HepG2 (cell line): ENCODE results near the gene ZNF839. TPM values are rescaled to one million over a fixed set of nuclear protein-coding genes. Genes with fewer than 3 reads are reported as not detected.

ENCODE experiments used
- ARNT2 ChIP-seq: sonication (generic); formaldehyde crosslinking; IDR thresholded peaks from 2 replicates; pipeline ENCODE4 v1.8.0; 2022; ENCODE audit warnings: mild to moderate bottlenecking, low read depth, missing genetic modification reagents, moderate library complexity
- ATRX ChIP-seq: sonication (generic); formaldehyde crosslinking; IDR thresholded peaks from 2 replicates; pipeline ENCODE4 v1.4.0; 2020; ENCODE audit warnings: missing genetic modification reagents, borderline replicate concordance
- JARID2 ChIP-seq: sonication (generic); formaldehyde crosslinking; IDR thresholded peaks from 2 replicates; pipeline ENCODE4 v1.8.1; 2023; ENCODE audit warnings: missing genetic modification reagents, inconsistent platforms; ENCODE audit not compliant: insufficient replicate concordance
- JDP2 ChIP-seq: sonication (generic); formaldehyde crosslinking; IDR thresholded peaks from 2 replicates; pipeline ENCODE4 v1.8.1; 2022; ENCODE audit warnings: missing genetic modification reagents, borderline replicate concordance
- MEIS1 ChIP-seq: sonication (generic); formaldehyde crosslinking; IDR thresholded peaks from 2 replicates; pipeline ENCODE4 v1.9.0; 2021; ENCODE audit warnings: mild to moderate bottlenecking, missing genetic modification reagents, moderate library complexity, borderline replicate concordance
- MXD1 ChIP-seq: sonication (generic); formaldehyde crosslinking; IDR thresholded peaks from 2 replicates; pipeline ENCODE4 v1.4.0; 2020; ENCODE audit warnings: mild to moderate bottlenecking, missing genetic modification reagents
- NR2F2 ChIP-seq: IDR thresholded peaks from 2 replicates; pipeline ENCODE4 v1.6.1; 2012; ENCODE audit warnings: low read depth, inconsistent platforms, borderline replicate concordance
- RFXAP ChIP-seq: sonication (generic); formaldehyde crosslinking; IDR thresholded peaks from 2 replicates; pipeline ENCODE4 v1.4.0; 2020; ENCODE audit warnings: missing genetic modification reagents, borderline replicate concordance
- SMAD9 ChIP-seq: sonication (generic); formaldehyde crosslinking; IDR thresholded peaks from 2 replicates; pipeline ENCODE4 v1.5.1; 2020; ENCODE audit warnings: mild to moderate bottlenecking, missing genetic modification reagents
- SPEN ChIP-seq: sonication (generic); formaldehyde crosslinking; IDR thresholded peaks from 2 replicates; pipeline ENCODE4 v1.5.1; 2020; ENCODE audit warnings: low read depth, mild to moderate bottlenecking, missing genetic modification reagents
- SRSF9 ChIP-seq: fragments of 200-400 bp; formaldehyde crosslinking; IDR thresholded peaks from 2 replicates; pipeline ENCODE4 v1.6.1; 2018; ENCODE audit warnings: borderline replicate concordance, mild to moderate bottlenecking, low read depth, low read length; ENCODE audit not compliant: insufficient read depth, poor library complexity, severe bottlenecking
- ZNF138 ChIP-seq: sonication (generic); formaldehyde crosslinking; IDR thresholded peaks from 2 replicates; pipeline ENCODE4 v1.5.0; 2020; ENCODE audit warnings: mild to moderate bottlenecking, low read depth, missing genetic modification reagents
- ZNF296 ChIP-seq: sonication (generic); formaldehyde crosslinking; conservative IDR thresholded peaks from 2 replicates; pipeline ENCODE4 v1.5.0; 2020; ENCODE audit warnings: mild to moderate bottlenecking, missing genetic modification reagents
- ZNF432 ChIP-seq: sonication (generic); formaldehyde crosslinking; IDR thresholded peaks from 2 replicates; pipeline ENCODE4 v1.5.0; 2020; ENCODE audit warnings: missing genetic modification reagents, mild to moderate bottlenecking, borderline replicate concordance
- ZNF883 ChIP-seq: sonication (generic); formaldehyde crosslinking; IDR thresholded peaks from 2 replicates; pipeline ENCODE4 v1.5.1; 2020; ENCODE audit warnings: mild to moderate bottlenecking, missing genetic modification reagents; ENCODE audit errors: not compliant biosample characterization
- polyA plus RNA-seq, 8 experiments: library from polyadenylated mRNA; depleted of rRNA in 3 of 8; stranded (reverse) in 7 of 8; unstranded in 1 of 8; fragments of >200 nt; fragmentation: Illumina TruSeq in 4 of 8; extraction: Trizol in 4 of 8; gene quantifications; 2 replicates each; pipeline versions ENCODE4 v1.2.1 to v1.2.3, GENCODE V29; 2011 to 2016; ENCODE audit warnings: low read depth in 4 of 8, missing spikeins in 1 of 8, mixed read lengths in 1 of 8; ENCODE audit not compliant: insufficient read depth in 1 of 8
- total RNA-seq, 5 experiments: library from RNA; depleted of rRNA; stranded (reverse); fragments of >200 nt; fragmentation: Illumina TruSeq; extraction: Trizol; gene quantifications; 2 replicates each; pipeline ENCODE4 v1.2.3, GENCODE V29; 2016; ENCODE audit warnings: low read depth in 1 of 5
- TF ChIP-seq, protein P1 (sequence below): sonication (generic); formaldehyde crosslinking; IDR thresholded peaks from 2 replicates; pipeline ENCODE4 v1.9.0; 2021; ENCODE audit warnings: mild to moderate bottlenecking, missing genetic modification reagents
- TF ChIP-seq, protein P2 (sequence below): sonication (generic); formaldehyde crosslinking; IDR thresholded peaks from 2 replicates; pipeline ENCODE4 v1.8.1; 2023; ENCODE audit warnings: mild to moderate bottlenecking, moderate library complexity, missing genetic modification reagents
- TF ChIP-seq, protein P3 (sequence below): sonication (generic); formaldehyde crosslinking; IDR thresholded peaks from 2 replicates; pipeline ENCODE4 v1.4.0; 2020; ENCODE audit warnings: missing genetic modification reagents, borderline replicate concordance

Gene ZNF839
- total and polyA plus RNA-seq, 2 of the 13 experiments (the other 11 are each of a cell fraction or from before 2014, with no cell fraction given), result 11.1 to 12.8 TPM

GRCh38 chr14:102316743-102317563, 2.6 kb upstream of the ZNF839 start (continued):
- TF ChIP-seq ZNF883 (peak; percentile 41), MEIS1 (CRISPR knock-in tag) (no peak), ZNF296 (CRISPR knock-in tag) (no peak), JARID2 (CRISPR knock-in tag) (no peak), ATRX (CRISPR knock-in tag) (no peak), RFXAP (CRISPR knock-in tag) (0 out of 2 replicates have a peak, but pooled peaks have one; percentile 32), SRSF9 (no peak), ZNF432 (CRISPR knock-in tag) (no peak), ZNF138 (no peak), NR2F2 (peak; percentile 55; the same call in 1 of the 2 replicates), JDP2 (CRISPR knock-in tag) (no peak), MXD1 (CRISPR knock-in tag) (peak; percentile 46; the same call in 1 of the 2 replicates), ARNT2 (CRISPR knock-in tag) (peak; percentile 30; the same call in 1 of the 2 replicates), SMAD9 (CRISPR knock-in tag) (no peak), SPEN (CRISPR knock-in tag) (no peak; the same call in 1 of the 2 replicates)
- TF ChIP-seq, protein P1, sequence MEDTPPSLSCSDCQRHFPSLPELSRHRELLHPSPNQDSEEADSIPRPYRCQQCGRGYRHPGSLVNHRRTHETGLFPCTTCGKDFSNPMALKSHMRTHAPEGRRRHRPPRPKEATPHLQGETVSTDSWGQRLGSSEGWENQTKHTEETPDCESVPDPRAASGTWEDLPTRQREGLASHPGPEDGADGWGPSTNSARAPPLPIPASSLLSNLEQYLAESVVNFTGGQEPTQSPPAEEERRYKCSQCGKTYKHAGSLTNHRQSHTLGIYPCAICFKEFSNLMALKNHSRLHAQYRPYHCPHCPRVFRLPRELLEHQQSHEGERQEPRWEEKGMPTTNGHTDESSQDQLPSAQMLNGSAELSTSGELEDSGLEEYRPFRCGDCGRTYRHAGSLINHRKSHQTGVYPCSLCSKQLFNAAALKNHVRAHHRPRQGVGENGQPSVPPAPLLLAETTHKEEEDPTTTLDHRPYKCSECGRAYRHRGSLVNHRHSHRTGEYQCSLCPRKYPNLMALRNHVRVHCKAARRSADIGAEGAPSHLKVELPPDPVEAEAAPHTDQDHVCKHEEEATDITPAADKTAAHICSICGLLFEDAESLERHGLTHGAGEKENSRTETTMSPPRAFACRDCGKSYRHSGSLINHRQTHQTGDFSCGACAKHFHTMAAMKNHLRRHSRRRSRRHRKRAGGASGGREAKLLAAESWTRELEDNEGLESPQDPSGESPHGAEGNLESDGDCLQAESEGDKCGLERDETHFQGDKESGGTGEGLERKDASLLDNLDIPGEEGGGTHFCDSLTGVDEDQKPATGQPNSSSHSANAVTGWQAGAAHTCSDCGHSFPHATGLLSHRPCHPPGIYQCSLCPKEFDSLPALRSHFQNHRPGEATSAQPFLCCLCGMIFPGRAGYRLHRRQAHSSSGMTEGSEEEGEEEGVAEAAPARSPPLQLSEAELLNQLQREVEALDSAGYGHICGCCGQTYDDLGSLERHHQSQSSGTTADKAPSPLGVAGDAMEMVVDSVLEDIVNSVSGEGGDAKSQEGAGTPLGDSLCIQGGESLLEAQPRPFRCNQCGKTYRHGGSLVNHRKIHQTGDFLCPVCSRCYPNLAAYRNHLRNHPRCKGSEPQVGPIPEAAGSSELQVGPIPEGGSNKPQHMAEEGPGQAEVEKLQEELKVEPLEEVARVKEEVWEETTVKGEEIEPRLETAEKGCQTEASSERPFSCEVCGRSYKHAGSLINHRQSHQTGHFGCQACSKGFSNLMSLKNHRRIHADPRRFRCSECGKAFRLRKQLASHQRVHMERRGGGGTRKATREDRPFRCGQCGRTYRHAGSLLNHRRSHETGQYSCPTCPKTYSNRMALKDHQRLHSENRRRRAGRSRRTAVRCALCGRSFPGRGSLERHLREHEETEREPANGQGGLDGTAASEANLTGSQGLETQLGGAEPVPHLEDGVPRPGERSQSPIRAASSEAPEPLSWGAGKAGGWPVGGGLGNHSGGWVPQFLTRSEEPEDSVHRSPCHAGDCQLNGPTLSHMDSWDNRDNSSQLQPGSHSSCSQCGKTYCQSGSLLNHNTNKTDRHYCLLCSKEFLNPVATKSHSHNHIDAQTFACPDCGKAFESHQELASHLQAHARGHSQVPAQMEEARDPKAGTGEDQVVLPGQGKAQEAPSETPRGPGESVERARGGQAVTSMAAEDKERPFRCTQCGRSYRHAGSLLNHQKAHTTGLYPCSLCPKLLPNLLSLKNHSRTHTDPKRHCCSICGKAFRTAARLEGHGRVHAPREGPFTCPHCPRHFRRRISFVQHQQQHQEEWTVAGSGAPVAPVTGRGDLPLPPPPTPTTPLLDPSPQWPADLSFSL (CRISPR knock-in tag), result no peak; the same call in 1 of the 2 replicates
- TF ChIP-seq, protein P2, sequence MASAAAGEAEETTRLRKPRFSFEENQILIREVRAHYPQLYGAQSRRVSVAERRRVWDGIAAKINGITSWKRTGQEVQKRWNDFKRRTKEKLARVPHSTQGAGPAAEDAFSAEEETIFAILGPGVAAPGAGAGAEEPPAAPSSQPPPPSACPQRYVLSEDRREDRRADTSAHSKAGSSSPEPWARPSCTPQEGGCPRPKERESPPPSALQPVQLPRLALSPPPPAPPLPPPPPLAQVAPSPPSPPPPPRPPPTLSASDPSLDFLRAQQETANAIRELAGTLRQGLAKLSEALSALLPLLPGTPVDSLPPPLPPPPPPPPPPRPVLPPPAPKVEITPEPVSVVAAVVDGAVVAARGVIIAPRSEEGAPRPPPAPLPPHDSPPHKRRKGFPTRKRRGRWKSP (CRISPR knock-in tag), result peak; percentile 26; the same call in 1 of the 2 replicates
- TF ChIP-seq, protein P3, sequence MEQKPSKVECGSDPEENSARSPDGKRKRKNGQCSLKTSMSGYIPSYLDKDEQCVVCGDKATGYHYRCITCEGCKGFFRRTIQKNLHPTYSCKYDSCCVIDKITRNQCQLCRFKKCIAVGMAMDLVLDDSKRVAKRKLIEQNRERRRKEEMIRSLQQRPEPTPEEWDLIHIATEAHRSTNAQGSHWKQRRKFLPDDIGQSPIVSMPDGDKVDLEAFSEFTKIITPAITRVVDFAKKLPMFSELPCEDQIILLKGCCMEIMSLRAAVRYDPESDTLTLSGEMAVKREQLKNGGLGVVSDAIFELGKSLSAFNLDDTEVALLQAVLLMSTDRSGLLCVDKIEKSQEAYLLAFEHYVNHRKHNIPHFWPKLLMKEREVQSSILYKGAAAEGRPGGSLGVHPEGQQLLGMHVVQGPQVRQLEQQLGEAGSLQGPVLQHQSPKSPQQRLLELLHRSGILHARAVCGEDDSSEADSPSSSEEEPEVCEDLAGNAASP (CRISPR knock-in tag), result peak; percentile 75
